H9 (cell line): Measurements from ENCODE around the gene GLP2R. TPM values are rescaled to one million over a fixed set of nuclear protein-coding genes. Genes with fewer than 3 reads are reported as not detected.
A peak's percentile ranks its signal among the peaks of the same experiment; 100 is the strongest.

Experiments
- DNase-seq: peaks from one replicate; pipeline ENCODE4 v3.0.0-alpha.2; 2017
- H2AFZ ChIP-seq: one replicate; pipeline ENCODE4 v1.6.1; 2013; ENCODE audit warnings: mild to moderate bottlenecking, low read length, control low read depth, moderate library complexity
- H2AK5ac ChIP-seq: 2 replicates; pipeline ENCODE4 v1.6.1; 2013; ENCODE audit warnings: low read length, control low read depth, mixed read lengths; ENCODE audit not compliant: insufficient read length
- H2BK120ac ChIP-seq: one replicate; pipeline ENCODE4 v1.6.1; 2013; ENCODE audit warnings: low read depth, mild to moderate bottlenecking, low read length, control low read depth, inconsistent platforms; ENCODE audit not compliant: poor library complexity, severe bottlenecking
- H2BK12ac ChIP-seq: 2 replicates; pipeline ENCODE4 v1.6.1; 2013; ENCODE audit warnings: low read length, control low read depth, mixed read lengths, low read depth; ENCODE audit not compliant: insufficient read length
- H2BK15ac ChIP-seq: 2 replicates; pipeline ENCODE4 v1.6.1; 2013; ENCODE audit warnings: low read depth, low read length, control low read depth
- H2BK20ac ChIP-seq: one replicate; pipeline ENCODE4 v1.6.1; 2013; ENCODE audit warnings: low read depth, mild to moderate bottlenecking, low read length, control low read depth, inconsistent platforms; ENCODE audit not compliant: poor library complexity, severe bottlenecking
- H2BK5ac ChIP-seq: 2 replicates; pipeline ENCODE4 v1.6.1; 2013; ENCODE audit warnings: low read length, control low read depth, mixed read lengths; ENCODE audit not compliant: insufficient read length
- H3K14ac ChIP-seq: 2 replicates; pipeline ENCODE4 v1.6.1; 2013; ENCODE audit warnings: low read length, control low read depth; ENCODE audit not compliant: insufficient read depth
- H3K18ac ChIP-seq: 2 replicates; pipeline ENCODE4 v1.6.1; 2013; ENCODE audit warnings: low read depth, mild to moderate bottlenecking, mixed read lengths, low read length, control low read depth; ENCODE audit not compliant: insufficient read length
- H3K23ac ChIP-seq: 2 replicates; pipeline ENCODE4 v1.6.1; 2013; ENCODE audit warnings: low read length, control low read depth, mixed read lengths, low read depth; ENCODE audit not compliant: insufficient read length
- H3K23me2 ChIP-seq: 2 replicates; pipeline ENCODE4 v1.6.1; 2013; ENCODE audit warnings: low read depth, mild to moderate bottlenecking, mixed read lengths, low read length, control low read depth; ENCODE audit not compliant: insufficient read length, poor library complexity, severe bottlenecking
- H3K27ac ChIP-seq: 2 replicates; pipeline ENCODE4 v1.5.1; 2013; ENCODE audit warnings: low read length, control low read depth, mixed read lengths, low read depth; ENCODE audit not compliant: insufficient read length
- H3K27me3 ChIP-seq: 2 replicates; pipeline ENCODE4 v1.6.1; 2013; ENCODE audit warnings: low read length, control low read depth, inconsistent platforms; ENCODE audit not compliant: insufficient read depth
- H3K4ac ChIP-seq: 2 replicates; pipeline ENCODE4 v1.6.1; 2013; ENCODE audit warnings: low read depth, mild to moderate bottlenecking, control low read depth, inconsistent platforms, low read length, moderate library complexity
- H3K4me1 ChIP-seq: 2 replicates; pipeline ENCODE4 v1.6.1; 2013; ENCODE audit warnings: low read length, control low read depth, inconsistent platforms; ENCODE audit not compliant: insufficient read depth
- H3K4me2 ChIP-seq: 2 replicates; pipeline ENCODE4 v1.6.1; 2013; ENCODE audit warnings: low read length, control low read depth, mixed read lengths; ENCODE audit not compliant: insufficient read length, insufficient read depth
- H3K56ac ChIP-seq: 2 replicates; pipeline ENCODE4 v1.6.1; 2013; ENCODE audit warnings: low read depth, mild to moderate bottlenecking, mixed read lengths, low read length, control low read depth; ENCODE audit not compliant: insufficient read length
- H3K79me1 ChIP-seq: 2 replicates; pipeline ENCODE4 v1.6.1; 2013; ENCODE audit warnings: low read depth, mild to moderate bottlenecking, moderate library complexity, low read length, control low read depth, inconsistent platforms; ENCODE audit not compliant: insufficient read depth, poor library complexity, severe bottlenecking
- H3K79me2 ChIP-seq: 2 replicates; pipeline ENCODE4 v1.6.1; 2013; ENCODE audit warnings: low read length, control low read depth, inconsistent platforms; ENCODE audit not compliant: insufficient read depth
- H3K9ac ChIP-seq: 2 replicates; pipeline ENCODE4 v1.6.1; 2013; ENCODE audit warnings: low read length, control low read depth, mixed read lengths; ENCODE audit not compliant: insufficient read length; ENCODE audit errors: extremely low read depth
- H3K9me3 ChIP-seq: one replicate; pipeline ENCODE4 v1.6.1; 2013; ENCODE audit warnings: low read depth, low read length, inconsistent platforms; ENCODE audit not compliant: control insufficient read depth
- H3T11ph ChIP-seq: one replicate; pipeline ENCODE4 v1.6.1; 2013; ENCODE audit warnings: mild to moderate bottlenecking, low read length, control low read depth, inconsistent platforms
- H4K20me1 ChIP-seq: one replicate; pipeline ENCODE4 v1.6.1; 2013; ENCODE audit not compliant: control insufficient read depth, insufficient read length, insufficient read depth
- H4K5ac ChIP-seq: 2 replicates; pipeline ENCODE4 v1.6.1; 2013; ENCODE audit warnings: low read depth, mild to moderate bottlenecking, mixed read lengths, low read length, control low read depth; ENCODE audit not compliant: insufficient read length
- H4K8ac ChIP-seq: replicated peaks from 2 replicates; pipeline ENCODE4 v1.6.1; 2013; ENCODE audit warnings: low read length, control low read depth, mixed read lengths, low read depth; ENCODE audit not compliant: insufficient read length
- H4K91ac ChIP-seq: 2 replicates; pipeline ENCODE4 v1.6.1; 2013; ENCODE audit warnings: low read depth, mild to moderate bottlenecking, moderate library complexity, mixed read lengths, low read length, control low read depth; ENCODE audit not compliant: insufficient read length
- H3K27ac Mint-ChIP-seq, 3 experiments: 2 replicates in 2 of 3; 3 replicates in 1 of 3; pipeline ENCODE4 v1.8.0; 2020 to 2021; ENCODE audit warnings: mixed read lengths in 3 of 3, mild to moderate bottlenecking in 1 of 3, moderate library complexity in 1 of 3
- H3K27me3 Mint-ChIP-seq: 2 replicates; pipeline ENCODE4 v1.8.0; 2021; ENCODE audit warnings: low read depth, mild to moderate bottlenecking, moderate library complexity, mixed read lengths
- H3K36me3 Mint-ChIP-seq, 3 experiments: 2 replicates in 2 of 3; 3 replicates in 1 of 3; pipeline ENCODE4 v1.8.0; 2020 to 2021; ENCODE audit warnings: low read depth in 3 of 3, mixed read lengths in 3 of 3; ENCODE audit not compliant: insufficient read depth in 1 of 3
- H3K4me1 Mint-ChIP-seq, 2 experiments: 2 replicates each; pipeline ENCODE4 v1.8.0; 2020; ENCODE audit warnings: mixed read lengths in 2 of 2
- H3K4me3 Mint-ChIP-seq, 2 experiments: 2 replicates in 1 of 2; 3 replicates in 1 of 2; pipeline ENCODE4 v1.8.0; 2020 to 2021; ENCODE audit warnings: mild to moderate bottlenecking in 2 of 2, mixed read lengths in 2 of 2, moderate library complexity in 1 of 2
- H3K9me3 Mint-ChIP-seq, 2 experiments: 2 replicates in 1 of 2; 3 replicates in 1 of 2; pipeline ENCODE4 v1.8.0; 2020; ENCODE audit warnings: mild to moderate bottlenecking in 2 of 2, mixed read lengths in 2 of 2, moderate library complexity in 1 of 2
- WGBS: extraction: QIAGEN DNeasy Blood & Tissue Kit; methylation state at CpG from one replicate; pipeline ENCODE4 v1.1.7; 2013; ENCODE audit warnings: missing lambda C conversion rate, low lambda C conversion rate, mixed read lengths; ENCODE audit not compliant: insufficient read length; ENCODE audit errors: extremely low coverage; 5-methylcytosine and 5-hydroxymethylcytosine counted together
- total RNA-seq: library from RNA; stranded (reverse); gene quantifications from 2 replicates; pipeline ENCODE4 v1.2.1, GENCODE V29; 2021
- TF ChIP-seq, protein P1 (sequence below): fragments of 200-600 bp; sonication (generic); conservative IDR thresholded peaks from 3 replicates; pipeline ENCODE4 v1.8.0; 2021; ENCODE audit warnings: antibody characterized with exemption, mild to moderate bottlenecking

The GLP2R gene
- total RNA-seq, 1 experiment from 2014 or later = not detected

DNA sequence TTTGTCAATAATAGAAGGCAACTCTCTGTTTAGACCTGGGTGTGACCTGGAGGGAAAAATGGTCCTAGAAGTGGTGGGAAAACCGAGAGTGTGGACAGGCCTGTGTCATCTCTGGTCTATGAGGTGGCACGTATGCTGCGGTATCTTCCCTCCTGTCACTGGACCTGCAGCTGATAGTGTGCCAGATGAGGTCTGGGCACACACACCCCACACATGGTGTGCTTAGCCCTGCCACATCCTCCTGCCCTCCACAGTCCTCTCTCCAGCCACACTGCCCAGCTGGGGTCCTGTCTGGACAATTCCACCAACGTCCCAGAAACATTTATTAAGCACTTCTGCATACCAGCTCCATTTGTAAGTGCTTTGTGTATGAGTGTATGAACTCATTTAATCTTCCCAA, 37.2 kb downstream of the GLP2R start:
- no peak overlapping the region for H2AK5ac ChIP-seq
- no peaks in the 10 kb centered on the region; a peak in 1 of 7 replicates for H3K36me3 Mint-ChIP-seq
- H3T11ph ChIP-seq = no peak overlapping the region
- peak overlapping the region; percentile 46 for H3K18ac ChIP-seq
- H3K4ac ChIP-seq = no peak overlapping the region
- no peak overlapping the region for H2BK20ac ChIP-seq
- no peaks in the 10 kb centered on the region for H3K27me3 ChIP-seq
- peaks cover 9% of the 10 kb centered on the region for H3K27me3 Mint-ChIP-seq
- no peak overlapping the region for H4K8ac ChIP-seq
- no peak overlapping the region for H3K4me2 ChIP-seq
- no peak overlapping the region for H3K27ac ChIP-seq
- no CpG with 5 or more reads among the region's 4 CpGs for WGBS
- H2BK120ac ChIP-seq = no peak overlapping the region
- no peaks in the 10 kb centered on the region for H3K23me2 ChIP-seq
- TF ChIP-seq, protein P1, sequence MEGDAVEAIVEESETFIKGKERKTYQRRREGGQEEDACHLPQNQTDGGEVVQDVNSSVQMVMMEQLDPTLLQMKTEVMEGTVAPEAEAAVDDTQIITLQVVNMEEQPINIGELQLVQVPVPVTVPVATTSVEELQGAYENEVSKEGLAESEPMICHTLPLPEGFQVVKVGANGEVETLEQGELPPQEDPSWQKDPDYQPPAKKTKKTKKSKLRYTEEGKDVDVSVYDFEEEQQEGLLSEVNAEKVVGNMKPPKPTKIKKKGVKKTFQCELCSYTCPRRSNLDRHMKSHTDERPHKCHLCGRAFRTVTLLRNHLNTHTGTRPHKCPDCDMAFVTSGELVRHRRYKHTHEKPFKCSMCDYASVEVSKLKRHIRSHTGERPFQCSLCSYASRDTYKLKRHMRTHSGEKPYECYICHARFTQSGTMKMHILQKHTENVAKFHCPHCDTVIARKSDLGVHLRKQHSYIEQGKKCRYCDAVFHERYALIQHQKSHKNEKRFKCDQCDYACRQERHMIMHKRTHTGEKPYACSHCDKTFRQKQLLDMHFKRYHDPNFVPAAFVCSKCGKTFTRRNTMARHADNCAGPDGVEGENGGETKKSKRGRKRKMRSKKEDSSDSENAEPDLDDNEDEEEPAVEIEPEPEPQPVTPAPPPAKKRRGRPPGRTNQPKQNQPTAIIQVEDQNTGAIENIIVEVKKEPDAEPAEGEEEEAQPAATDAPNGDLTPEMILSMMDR = no peak
- H3K79me1 ChIP-seq = no peaks in the 10 kb centered on the region
- H2BK15ac ChIP-seq = no peak overlapping the region
- H2BK5ac ChIP-seq = no peak overlapping the region
- no peak overlapping the region for H3K14ac ChIP-seq
- no peaks in the 10 kb centered on the region for H4K20me1 ChIP-seq
- no peak overlapping the region for H3K4me3 Mint-ChIP-seq
- H3K27ac Mint-ChIP-seq = no peak overlapping the region; a peak in 1 of 7 replicates
- no peaks in the 10 kb centered on the region for H3K4me1 Mint-ChIP-seq
- peaks cover 8 to 21% of the 10 kb centered on the region in 2 experiments; a peak in 3 of 5 replicates for H3K9me3 Mint-ChIP-seq
- H3K56ac ChIP-seq = no peak overlapping the region
- no peaks in the 10 kb centered on the region for H3K9me3 ChIP-seq
- no peak overlapping the region for H2AFZ ChIP-seq
- H3K9ac ChIP-seq = no peak overlapping the region
- no peak overlapping the region for H4K5ac ChIP-seq
- no peak overlapping the region for H4K91ac ChIP-seq
- H3K4me1 ChIP-seq = no peaks in the 10 kb centered on the region
- no peak overlapping the region for H3K23ac ChIP-seq
- DNase-seq = peak; percentile 5
- no peak overlapping the region for H2BK12ac ChIP-seq
- H3K79me2 ChIP-seq = no peaks in the 10 kb centered on the region
